Stomach (tissue), 4 donors: Measurements from ENCODE around the gene RBMS2.
A peak's percentile ranks its signal among the peaks of the same experiment; 100 is the strongest.

Experiments used
- POLR2A ChIP-seq, 4 donors: fragments of 450-650 bp; IDR thresholded peaks; one replicate each; pipeline ENCODE4 v1.6.1; 2016; ENCODE audit warnings: antibody characterized with exemption in 4 of 4, control low read depth in 2 of 4, mild to moderate bottlenecking in 1 of 4, moderate library complexity in 1 of 4
- POLR2AphosphoS5 ChIP-seq, 3 donors: sonication (generic); formaldehyde crosslinking; IDR thresholded peaks; one replicate each; pipeline ENCODE4 v1.6.1; 2016; ENCODE audit warnings: antibody characterized with exemption in 3 of 3

DNA sequence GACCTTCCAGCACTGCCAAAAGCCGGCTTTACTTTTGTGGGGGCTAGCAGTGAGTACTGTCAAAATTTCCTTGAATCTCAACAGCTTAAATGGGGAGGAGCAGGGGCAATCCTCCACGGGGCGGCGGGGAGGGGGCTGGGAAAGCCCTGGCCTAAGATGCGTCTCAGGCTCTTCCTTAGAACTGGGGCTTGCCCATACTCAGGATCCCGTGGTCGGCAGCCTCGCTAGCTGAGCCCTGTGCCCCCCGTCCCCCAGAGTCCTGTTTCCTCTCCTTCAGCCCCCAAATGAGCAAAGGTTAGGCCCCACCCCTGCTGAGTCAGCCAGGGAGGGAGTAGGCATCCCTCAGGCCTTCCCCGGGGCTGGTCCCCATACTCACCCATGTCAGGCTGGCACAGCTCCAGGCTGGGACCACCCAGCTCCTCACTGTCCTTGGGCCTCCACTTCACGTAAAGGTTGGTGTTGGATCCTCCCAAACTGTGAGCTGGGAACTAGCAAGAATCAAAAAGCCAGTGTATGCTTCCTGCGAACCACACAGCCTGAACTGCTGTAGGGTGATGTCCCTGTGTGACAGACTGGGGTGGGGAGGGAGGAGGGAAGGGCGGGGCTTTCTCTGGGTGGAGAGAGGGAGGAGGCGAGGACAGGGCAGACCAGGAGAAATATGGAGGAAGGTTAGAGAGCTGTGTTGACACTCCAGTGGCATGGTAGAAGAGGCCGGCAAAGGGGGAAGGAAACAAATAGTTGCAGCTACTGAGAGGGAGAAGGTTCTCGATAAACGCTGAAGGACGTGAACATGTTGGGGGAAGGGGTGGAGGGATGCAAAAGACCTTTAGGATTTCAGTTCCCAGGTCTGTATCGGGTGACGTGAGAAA is 114.4 kb downstream of the RBMS2 start:
- TF ChIP-seq POLR2A (IDR thresholded peaks at IDR 0.05) (peak in 2 of 4 donors; percentile 30 to 45), POLR2AphosphoS5 (IDR thresholded peaks at IDR 0.05) (peak; percentile 72 to 84 (median 79))
